HEK293 (cell line): ENCODE data around the gene TARS3.

Experiments
- CTCF ChIA-PET: fragments of 350-600 bp; formaldehyde crosslinking; extraction: SDS; loops from one replicate; lab custom pipeline; 2021; ENCODE audit warnings: antibody characterized with exemption; lab: Yijun Ruan, JAX
- POLR2A ChIA-PET: fragments of 300-600 bp; formaldehyde crosslinking; extraction: SDS; loops from one replicate; lab custom pipeline; 2020; ENCODE audit warnings: antibody characterized with exemption, inconsistent platforms; lab: Yijun Ruan, JAX
- H3K27ac ChIP-seq: fragments of 200-500 bp; sonication (Bioruptor generic); 2 replicates; pipeline ENCODE4 v1.5.1; 2014; ENCODE audit warnings: low read depth, low read length, control low read depth, inconsistent platforms; ENCODE audit errors: extremely low read depth
- H3K36me3 ChIP-seq, 2 experiments: fragments of 200-500 bp in 1 of 2; sonication (Bioruptor generic) in 1 of 2; 1 replicate in 1 of 2; 2 replicates in 1 of 2; pipeline ENCODE4 v1.5.1; 2014 to 2017; ENCODE audit warnings: inconsistent platforms in 2 of 2, low read length in 2 of 2; ENCODE audit not compliant: control insufficient read depth in 2 of 2, insufficient read depth in 1 of 2
- H3K4me1 ChIP-seq: fragments of 200-500 bp; sonication (Bioruptor generic); 2 replicates; pipeline ENCODE4 v1.5.1; 2014; ENCODE audit warnings: mild to moderate bottlenecking, low read length, inconsistent platforms; ENCODE audit not compliant: control insufficient read depth, insufficient read depth
- H3K4me3 ChIP-seq: 2 replicates; pipeline ENCODE4 v1.5.1; 2011; ENCODE audit warnings: low read depth, mild to moderate bottlenecking, control low read depth, low read length, moderate library complexity
- H3K9me3 ChIP-seq: fragments of 200-500 bp; sonication (Bioruptor generic); 2 replicates; pipeline ENCODE4 v1.5.1; 2014; ENCODE audit warnings: low read depth, low read length, inconsistent platforms; ENCODE audit not compliant: control insufficient read depth, insufficient read depth
- GLIS1 ChIP-seq: fragments of 450-650 bp; formaldehyde crosslinking; IDR thresholded peaks from 2 replicates; pipeline ENCODE4 v1.5.1; 2016; ENCODE audit warnings: missing biosample characterization, missing genetic modification characterization
- KLF1 ChIP-seq: fragments of 450-650 bp; formaldehyde crosslinking; IDR thresholded peaks from 2 replicates; pipeline ENCODE4 v1.5.1; 2016; ENCODE audit warnings: missing biosample characterization, missing genetic modification characterization
- SETDB1 ChIP-seq: IDR thresholded peaks from one replicate; pipeline ENCODE4 v1.6.1; 2017; ENCODE audit warnings: mild to moderate bottlenecking, low read length, moderate library complexity, mixed read lengths; ENCODE audit not compliant: insufficient read length
- SP2 ChIP-seq: fragments of 450-650 bp; formaldehyde crosslinking; IDR thresholded peaks from 2 replicates; pipeline ENCODE4 v1.5.1; 2016; ENCODE audit warnings: missing biosample characterization, missing genetic modification characterization
- ZBTB20 ChIP-seq: fragments of 450-650 bp; formaldehyde crosslinking; IDR thresholded peaks from 2 replicates; pipeline ENCODE4 v1.5.1; 2016; ENCODE audit warnings: missing biosample characterization, missing genetic modification characterization
- ZNF121 ChIP-seq: fragments of 450-650 bp; formaldehyde crosslinking; IDR thresholded peaks from 2 replicates; pipeline ENCODE4 v1.5.1; 2016; ENCODE audit warnings: missing biosample characterization, missing genetic modification characterization
- ZNF146 ChIP-seq: fragments of 450-650 bp; formaldehyde crosslinking; IDR thresholded peaks from 2 replicates; pipeline ENCODE4 v1.5.1; 2016; ENCODE audit warnings: missing biosample characterization, missing genetic modification characterization
- ZNF157 ChIP-seq: fragments of 450-650 bp; formaldehyde crosslinking; IDR thresholded peaks from 2 replicates; pipeline ENCODE4 v1.5.1; 2016; ENCODE audit warnings: missing biosample characterization, missing genetic modification characterization
- ZNF184 ChIP-seq: fragments of 450-650 bp; IDR thresholded peaks from 2 replicates; pipeline ENCODE4 v1.5.1; 2018; ENCODE audit warnings: missing biosample characterization, mild to moderate bottlenecking, missing genetic modification characterization
- ZNF2 ChIP-seq: fragments of 450-650 bp; formaldehyde crosslinking; IDR thresholded peaks from 2 replicates; pipeline ENCODE4 v1.5.1; 2016; ENCODE audit warnings: missing biosample characterization, missing genetic modification characterization
- ZNF221 ChIP-seq: fragments of 450-650 bp; formaldehyde crosslinking; IDR thresholded peaks from 2 replicates; pipeline ENCODE4 v1.5.1; 2017; ENCODE audit warnings: missing biosample characterization, missing genetic modification characterization, borderline replicate concordance
- ZNF23 ChIP-seq: fragments of 450-650 bp; formaldehyde crosslinking; IDR thresholded peaks from 2 replicates; pipeline ENCODE4 v1.5.1; 2016; ENCODE audit warnings: missing biosample characterization, missing genetic modification characterization, borderline replicate concordance
- ZNF24 ChIP-seq: fragments of 450-650 bp; formaldehyde crosslinking; IDR thresholded peaks from 2 replicates; pipeline ENCODE4 v1.5.1; 2016; ENCODE audit warnings: missing biosample characterization, missing genetic modification characterization
- ZNF394 ChIP-seq: fragments of 450-650 bp; formaldehyde crosslinking; IDR thresholded peaks from 2 replicates; pipeline ENCODE4 v1.5.1; 2016; ENCODE audit warnings: missing biosample characterization, missing genetic modification characterization, mild to moderate bottlenecking, moderate library complexity, borderline replicate concordance
- ZNF514 ChIP-seq: fragments of 450-650 bp; formaldehyde crosslinking; IDR thresholded peaks from 2 replicates; pipeline ENCODE4 v1.5.1; 2016; ENCODE audit warnings: missing biosample characterization, missing genetic modification characterization
- ZNF621 ChIP-seq: fragments of 450-650 bp; formaldehyde crosslinking; IDR thresholded peaks from 2 replicates; pipeline ENCODE4 v1.5.1; 2017; ENCODE audit warnings: missing biosample characterization, missing genetic modification characterization
- ZNF768 ChIP-seq: fragments of 450-650 bp; formaldehyde crosslinking; IDR thresholded peaks from 2 replicates; pipeline ENCODE4 v1.5.1; 2018; ENCODE audit warnings: missing biosample characterization, mild to moderate bottlenecking, missing genetic modification characterization
- ZNF777 ChIP-seq: fragments of 450-650 bp; formaldehyde crosslinking; IDR thresholded peaks from 2 replicates; pipeline ENCODE4 v1.5.1; 2017; ENCODE audit warnings: missing biosample characterization, missing genetic modification characterization, borderline replicate concordance
- ZSCAN16 ChIP-seq: fragments of 450-650 bp; formaldehyde crosslinking; IDR thresholded peaks from 2 replicates; pipeline ENCODE4 v1.5.1; 2016; ENCODE audit warnings: missing biosample characterization, missing genetic modification characterization
- TF ChIP-seq, protein P1 (sequence below): fragments of 450-650 bp; formaldehyde crosslinking; IDR thresholded peaks from 2 replicates; pipeline ENCODE4 v1.5.1; 2016; ENCODE audit warnings: missing biosample characterization, missing genetic modification characterization
- TF ChIP-seq, protein P2 (sequence below): fragments of 450-650 bp; formaldehyde crosslinking; IDR thresholded peaks from 2 replicates; pipeline ENCODE4 v1.5.1; 2016; ENCODE audit warnings: missing biosample characterization, missing genetic modification characterization
- TF ChIP-seq, protein P3 (sequence below): fragments of 450-650 bp; formaldehyde crosslinking; IDR thresholded peaks from 2 replicates; pipeline ENCODE4 v1.5.1; 2016; ENCODE audit warnings: missing biosample characterization, missing genetic modification characterization
- TF ChIP-seq, protein P4 (sequence below): fragments of 450-650 bp; formaldehyde crosslinking; IDR thresholded peaks from 2 replicates; pipeline ENCODE4 v1.5.1; 2016; ENCODE audit warnings: missing biosample characterization, missing genetic modification characterization
- TF ChIP-seq, protein P5 (sequence below): fragments of 450-650 bp; formaldehyde crosslinking; IDR thresholded peaks from 2 replicates; pipeline ENCODE4 v1.5.1; 2016; ENCODE audit warnings: missing biosample characterization, missing genetic modification characterization
- TF ChIP-seq, protein P6 (sequence below): fragments of 450-650 bp; formaldehyde crosslinking; IDR thresholded peaks from 2 replicates; pipeline ENCODE4 v1.5.1; 2017; ENCODE audit warnings: missing biosample characterization, missing genetic modification characterization
- TF ChIP-seq, protein P7 (sequence below): fragments of 450-650 bp; formaldehyde crosslinking; IDR thresholded peaks from 2 replicates; pipeline ENCODE4 v1.5.1; 2016; ENCODE audit warnings: missing biosample characterization, missing genetic modification characterization

Gene TARS3

DNA sequence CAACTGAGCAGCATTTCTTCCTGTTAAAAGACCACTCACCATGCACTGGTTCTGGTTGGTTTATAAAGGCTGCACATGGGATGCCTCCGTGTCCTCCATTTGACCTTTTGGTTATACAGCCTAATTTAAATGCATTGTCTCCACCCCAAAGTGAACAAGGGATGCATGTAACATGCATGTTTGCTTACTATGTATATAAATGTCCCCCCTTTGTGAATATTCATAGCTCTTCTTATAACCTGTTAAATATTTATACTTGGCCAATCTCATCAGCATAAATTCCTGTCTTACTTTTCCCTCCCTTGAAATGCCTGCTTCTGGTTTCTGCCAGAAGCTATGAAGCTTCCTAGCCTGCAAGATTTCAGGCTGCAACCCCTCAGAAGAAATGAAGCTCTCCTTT lies 27.4 kb downstream of the TARS3 start:
- Histone ChIP-seq H3K27ac (no peak overlapping the region), H3K36me3 (peaks cover 81 to 87% of the 10 kb centered on the region in 2 experiments), H3K4me3 (no peak overlapping the region)
- TF ChIP-seq, protein P1, sequence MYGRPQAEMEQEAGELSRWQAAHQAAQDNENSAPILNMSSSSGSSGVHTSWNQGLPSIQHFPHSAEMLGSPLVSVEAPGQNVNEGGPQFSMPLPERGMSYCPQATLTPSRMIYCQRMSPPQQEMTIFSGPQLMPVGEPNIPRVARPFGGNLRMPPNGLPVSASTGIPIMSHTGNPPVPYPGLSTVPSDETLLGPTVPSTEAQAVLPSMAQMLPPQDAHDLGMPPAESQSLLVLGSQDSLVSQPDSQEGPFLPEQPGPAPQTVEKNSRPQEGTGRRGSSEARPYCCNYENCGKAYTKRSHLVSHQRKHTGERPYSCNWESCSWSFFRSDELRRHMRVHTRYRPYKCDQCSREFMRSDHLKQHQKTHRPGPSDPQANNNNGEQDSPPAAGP (tag by site-specific recombination): no peak
- TF ChIP-seq ZBTB20 (tag by site-specific recombination): no peak
- TF ChIP-seq, protein P2, sequence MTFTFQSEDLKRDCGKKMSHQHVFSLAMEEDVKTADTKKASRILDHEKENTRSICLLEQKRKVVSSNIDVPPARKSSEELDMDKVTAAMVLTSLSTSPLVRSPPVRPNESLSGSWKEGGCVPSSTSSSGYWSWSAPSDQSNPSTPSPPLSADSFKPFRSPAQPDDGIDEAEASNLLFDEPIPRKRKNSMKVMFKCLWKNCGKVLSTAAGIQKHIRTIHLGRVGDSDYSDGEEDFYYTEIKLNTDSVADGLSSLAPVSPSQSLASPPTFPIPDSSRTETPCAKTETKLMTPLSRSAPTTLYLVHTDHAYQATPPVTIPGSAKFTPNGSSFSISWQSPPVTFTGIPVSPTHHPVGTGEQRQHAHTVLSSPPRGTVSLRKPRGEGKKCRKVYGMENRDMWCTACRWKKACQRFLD: no peak
- TF ChIP-seq, protein P3, sequence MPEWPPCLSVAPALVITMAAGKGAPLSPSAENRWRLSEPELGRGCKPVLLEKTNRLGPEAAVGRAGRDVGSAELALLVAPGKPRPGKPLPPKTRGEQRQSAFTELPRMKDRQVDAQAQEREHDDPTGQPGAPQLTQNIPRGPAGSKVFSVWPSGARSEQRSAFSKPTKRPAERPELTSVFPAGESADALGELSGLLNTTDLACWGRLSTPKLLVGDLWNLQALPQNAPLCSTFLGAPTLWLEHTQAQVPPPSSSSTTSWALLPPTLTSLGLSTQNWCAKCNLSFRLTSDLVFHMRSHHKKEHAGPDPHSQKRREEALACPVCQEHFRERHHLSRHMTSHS (tag by site-specific recombination): no peak
- TF ChIP-seq, protein P4, sequence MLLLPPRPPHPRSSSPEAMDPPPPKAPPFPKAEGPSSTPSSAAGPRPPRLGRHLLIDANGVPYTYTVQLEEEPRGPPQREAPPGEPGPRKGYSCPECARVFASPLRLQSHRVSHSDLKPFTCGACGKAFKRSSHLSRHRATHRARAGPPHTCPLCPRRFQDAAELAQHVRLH (tag by site-specific recombination): no peak
- no peak for TF ChIP-seq ZNF24
- no peak for TF ChIP-seq GLIS1 (tag by site-specific recombination)
- no peak for TF ChIP-seq SETDB1
- no peak for TF ChIP-seq ZNF394 (tag by site-specific recombination)
- TF ChIP-seq, protein P5, sequence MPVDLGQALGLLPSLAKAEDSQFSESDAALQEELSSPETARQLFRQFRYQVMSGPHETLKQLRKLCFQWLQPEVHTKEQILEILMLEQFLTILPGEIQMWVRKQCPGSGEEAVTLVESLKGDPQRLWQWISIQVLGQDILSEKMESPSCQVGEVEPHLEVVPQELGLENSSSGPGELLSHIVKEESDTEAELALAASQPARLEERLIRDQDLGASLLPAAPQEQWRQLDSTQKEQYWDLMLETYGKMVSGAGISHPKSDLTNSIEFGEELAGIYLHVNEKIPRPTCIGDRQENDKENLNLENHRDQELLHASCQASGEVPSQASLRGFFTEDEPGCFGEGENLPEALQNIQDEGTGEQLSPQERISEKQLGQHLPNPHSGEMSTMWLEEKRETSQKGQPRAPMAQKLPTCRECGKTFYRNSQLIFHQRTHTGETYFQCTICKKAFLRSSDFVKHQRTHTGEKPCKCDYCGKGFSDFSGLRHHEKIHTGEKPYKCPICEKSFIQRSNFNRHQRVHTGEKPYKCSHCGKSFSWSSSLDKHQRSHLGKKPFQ: no peak
- no peak for TF ChIP-seq ZNF157 (tag by site-specific recombination)
- no peak for TF ChIP-seq KLF1 (tag by site-specific recombination)
- no peak for TF ChIP-seq ZNF23
- TF ChIP-seq SP2: no peak
- TF ChIP-seq, all 188 proteins: peak for 0
- Histone ChIP-seq H3K9me3 (no peaks in the 10 kb centered on the region), H3K4me1 (no peaks in the 10 kb centered on the region)
- ChIA-PET CTCF (interaction anchor here (1.1 to 1.2 kb wide), 2 partner anchors 8 to 10 kb away, joined by 3 to 4 read pairs; no protein-coding TSS in a partner anchor), POLR2A (interaction anchor here (0.8 to 1.1 kb wide), 2 partner anchors 22 to 27 kb away, joined by 3 read pairs; no protein-coding TSS in a partner anchor)

DNA sequence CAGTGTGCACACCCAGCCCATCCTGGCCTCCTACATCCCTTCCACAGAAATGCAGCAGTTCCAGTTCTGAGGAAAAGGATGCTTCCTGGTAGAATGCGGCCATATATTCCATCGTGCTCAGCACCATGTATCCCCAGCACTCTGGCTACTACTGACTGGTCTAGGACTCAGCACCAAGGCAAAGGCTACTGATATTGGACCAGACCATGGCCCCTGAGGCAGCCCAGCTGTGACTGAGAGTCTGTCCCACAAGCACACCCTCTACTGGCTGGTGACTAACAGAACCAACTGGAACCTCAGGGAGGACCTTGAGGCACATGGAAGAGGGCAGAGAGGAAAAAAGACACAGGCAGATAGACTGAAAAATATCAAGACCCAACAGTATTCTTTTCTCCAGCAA lies 30.0 kb downstream of the TARS3 start:
- H3K4me3 ChIP-seq: no peak overlapping the region
- POLR2A ChIA-PET: no interaction called here
- H3K27ac ChIP-seq: no peak overlapping the region
- CTCF ChIA-PET: interaction anchor here (0.7 to 1.0 kb wide), 4 partner anchors 15 to 1779 kb away, joined by 3 read pairs; no protein-coding TSS in a partner anchor
- no peaks in the 10 kb centered on the region for H3K4me1 ChIP-seq
- no peaks in the 10 kb centered on the region for H3K9me3 ChIP-seq
- peaks cover 61 to 71% of the 10 kb centered on the region in 2 experiments for H3K36me3 ChIP-seq
- TF ChIP-seq ZNF121 (tag by site-specific recombination) (no peak), ZNF146 (tag by site-specific recombination) (no peak), ZNF777 (no peak), ZNF2 (tag by site-specific recombination) (no peak), ZNF768 (tag by site-specific recombination) (no peak), ZNF221 (tag by site-specific recombination) (no peak), SP2 (no peak), ZSCAN16 (tag by site-specific recombination) (no peak), ZNF184 (no peak), ZNF621 (tag by site-specific recombination) (no peak), ZNF514 (no peak)
- TF ChIP-seq, protein P6, sequence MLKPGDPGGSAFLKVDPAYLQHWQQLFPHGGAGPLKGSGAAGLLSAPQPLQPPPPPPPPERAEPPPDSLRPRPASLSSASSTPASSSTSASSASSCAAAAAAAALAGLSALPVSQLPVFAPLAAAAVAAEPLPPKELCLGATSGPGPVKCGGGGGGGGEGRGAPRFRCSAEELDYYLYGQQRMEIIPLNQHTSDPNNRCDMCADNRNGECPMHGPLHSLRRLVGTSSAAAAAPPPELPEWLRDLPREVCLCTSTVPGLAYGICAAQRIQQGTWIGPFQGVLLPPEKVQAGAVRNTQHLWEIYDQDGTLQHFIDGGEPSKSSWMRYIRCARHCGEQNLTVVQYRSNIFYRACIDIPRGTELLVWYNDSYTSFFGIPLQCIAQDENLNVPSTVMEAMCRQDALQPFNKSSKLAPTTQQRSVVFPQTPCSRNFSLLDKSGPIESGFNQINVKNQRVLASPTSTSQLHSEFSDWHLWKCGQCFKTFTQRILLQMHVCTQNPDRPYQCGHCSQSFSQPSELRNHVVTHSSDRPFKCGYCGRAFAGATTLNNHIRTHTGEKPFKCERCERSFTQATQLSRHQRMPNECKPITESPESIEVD (tag by site-specific recombination): no peak
- TF ChIP-seq, protein P7, sequence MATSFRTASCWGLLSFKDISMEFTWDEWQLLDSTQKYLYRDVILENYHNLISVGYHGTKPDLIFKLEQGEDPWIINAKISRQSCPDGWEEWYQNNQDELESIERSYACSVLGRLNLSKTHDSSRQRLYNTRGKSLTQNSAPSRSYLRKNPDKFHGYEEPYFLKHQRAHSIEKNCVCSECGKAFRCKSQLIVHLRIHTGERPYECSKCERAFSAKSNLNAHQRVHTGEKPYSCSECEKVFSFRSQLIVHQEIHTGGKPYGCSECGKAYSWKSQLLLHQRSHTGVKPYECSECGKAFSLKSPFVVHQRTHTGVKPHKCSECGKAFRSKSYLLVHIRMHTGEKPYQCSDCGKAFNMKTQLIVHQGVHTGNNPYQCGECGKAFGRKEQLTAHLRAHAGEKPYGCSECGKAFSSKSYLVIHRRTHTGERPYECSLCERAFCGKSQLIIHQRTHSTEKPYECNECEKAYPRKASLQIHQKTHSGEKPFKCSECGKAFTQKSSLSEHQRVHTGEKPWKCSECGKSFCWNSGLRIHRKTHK (tag by site-specific recombination): no peak
